GM18868 (cell line): ENCODE data around the gene PDE6B.
"Not testable (repeated sequence)": the region's sequence is repeated elsewhere in the genome, so short reads cannot be mapped to it uniquely, and the experiment has no call there.

Source experiments
- ATAC-seq: cut with Tn5 transposase; IDR thresholded peaks from one replicate; pipeline ENCODE4 v1.9.1; 2021; ENCODE audit warnings: mild to moderate bottlenecking, moderate library complexity; ENCODE audit not compliant: unreplicated experiment

The PDE6B gene

DNA sequence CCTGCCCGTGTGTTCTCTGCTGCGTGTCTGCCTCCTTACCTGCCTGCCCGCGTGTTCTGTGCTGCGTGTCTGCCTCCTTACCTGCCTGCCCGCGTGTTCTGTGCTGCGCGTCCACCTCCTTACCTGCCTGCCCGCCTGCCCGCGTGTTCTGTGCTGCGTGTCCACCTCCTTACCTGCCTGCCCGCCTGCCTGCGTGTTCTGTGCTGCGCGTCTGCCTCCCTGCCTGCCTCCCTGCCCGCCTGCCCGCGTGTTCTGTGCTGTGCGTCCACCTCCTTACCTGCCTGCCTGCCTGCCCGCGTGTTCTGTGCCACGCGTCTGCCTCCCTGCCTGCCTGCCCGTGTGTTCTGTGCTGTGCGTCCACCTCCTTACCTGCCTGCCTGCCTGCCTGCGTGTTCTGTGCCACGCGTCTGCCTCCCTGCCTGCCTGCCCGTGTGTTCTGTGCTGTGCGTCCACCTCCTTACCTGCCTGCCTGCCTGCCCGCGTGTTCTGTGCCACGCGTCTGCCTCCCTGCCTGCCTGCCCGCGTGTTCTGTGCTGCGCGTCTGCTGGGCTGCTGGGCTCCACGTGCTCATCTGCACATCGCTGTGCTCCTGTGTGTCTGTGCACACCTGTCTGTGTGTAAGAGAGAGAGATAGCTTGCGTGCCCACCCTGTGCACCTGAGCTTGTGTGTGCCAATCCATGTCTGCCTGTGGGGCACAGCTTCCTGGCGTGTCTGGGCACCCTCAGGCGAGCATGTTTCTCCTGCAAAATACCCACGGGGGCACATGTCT, 9.9 kb downstream of the PDE6B start:
- ATAC-seq, result not testable (repeated sequence)

DNA sequence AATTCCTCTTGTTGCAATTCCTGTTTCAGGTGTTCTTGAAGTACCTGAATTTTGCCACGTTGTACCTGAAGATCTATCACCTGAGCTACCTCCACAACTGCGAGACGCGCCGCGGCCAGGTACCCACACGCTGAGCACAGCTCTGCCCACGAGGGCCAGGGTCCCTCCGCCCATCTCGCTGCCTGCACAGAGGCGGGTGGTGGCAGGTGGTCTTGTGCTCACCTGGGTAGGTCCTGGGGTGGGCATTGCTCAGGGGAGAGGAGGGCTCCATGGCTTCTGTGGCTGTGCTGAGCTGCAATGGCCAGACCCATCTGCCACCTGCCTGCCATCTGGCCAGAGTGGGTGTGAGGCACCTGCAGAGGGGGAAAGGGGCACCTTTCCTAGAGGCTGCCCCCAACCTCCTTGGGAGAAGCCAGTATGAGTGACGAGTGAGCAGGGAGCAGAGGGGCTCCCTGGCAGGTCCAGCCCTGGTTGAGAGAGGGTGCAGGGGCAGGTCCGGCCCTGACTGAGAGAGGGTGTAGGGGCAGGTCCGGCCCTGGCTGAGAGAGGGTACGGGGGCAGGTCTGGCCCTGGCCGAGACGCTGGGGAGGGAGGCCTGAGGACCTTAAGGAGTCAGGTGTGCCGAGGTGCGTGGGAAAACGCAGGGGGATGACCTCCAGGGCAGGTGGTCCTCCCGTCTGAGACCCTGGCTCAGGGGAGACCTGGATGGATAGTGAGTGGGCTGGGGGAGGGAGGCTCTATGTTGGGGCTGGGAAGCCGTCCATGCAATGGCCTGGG, 10.7 kb downstream of the PDE6B start:
- no peak for ATAC-seq

DNA sequence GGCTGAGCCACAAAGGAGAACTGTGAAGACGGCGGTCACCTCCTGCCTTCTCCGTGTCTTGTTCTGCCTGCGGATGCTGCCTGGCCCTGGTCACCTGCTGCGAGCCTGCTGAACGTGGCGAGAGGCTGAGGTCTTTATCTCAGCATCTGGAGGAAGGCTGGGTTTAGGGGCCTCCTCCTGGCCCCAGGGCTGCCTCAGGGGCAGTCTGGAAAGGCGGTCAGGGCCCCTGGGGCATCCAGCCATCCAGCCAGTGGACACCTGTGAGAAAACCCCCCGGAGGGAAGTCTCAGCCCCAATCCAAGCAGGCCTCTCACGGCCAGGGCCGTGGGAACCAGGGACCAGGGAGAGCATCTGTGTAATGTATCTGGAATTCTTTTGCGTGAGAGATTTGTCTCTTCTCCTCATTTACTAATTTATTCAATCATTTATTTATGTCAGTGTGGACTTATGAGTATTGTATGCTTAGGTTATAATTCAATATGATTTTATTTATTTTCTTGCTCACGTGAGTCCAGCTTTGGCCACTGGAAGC, 11.3 kb downstream of the PDE6B start:
- ATAC-seq, result no peak

DNA sequence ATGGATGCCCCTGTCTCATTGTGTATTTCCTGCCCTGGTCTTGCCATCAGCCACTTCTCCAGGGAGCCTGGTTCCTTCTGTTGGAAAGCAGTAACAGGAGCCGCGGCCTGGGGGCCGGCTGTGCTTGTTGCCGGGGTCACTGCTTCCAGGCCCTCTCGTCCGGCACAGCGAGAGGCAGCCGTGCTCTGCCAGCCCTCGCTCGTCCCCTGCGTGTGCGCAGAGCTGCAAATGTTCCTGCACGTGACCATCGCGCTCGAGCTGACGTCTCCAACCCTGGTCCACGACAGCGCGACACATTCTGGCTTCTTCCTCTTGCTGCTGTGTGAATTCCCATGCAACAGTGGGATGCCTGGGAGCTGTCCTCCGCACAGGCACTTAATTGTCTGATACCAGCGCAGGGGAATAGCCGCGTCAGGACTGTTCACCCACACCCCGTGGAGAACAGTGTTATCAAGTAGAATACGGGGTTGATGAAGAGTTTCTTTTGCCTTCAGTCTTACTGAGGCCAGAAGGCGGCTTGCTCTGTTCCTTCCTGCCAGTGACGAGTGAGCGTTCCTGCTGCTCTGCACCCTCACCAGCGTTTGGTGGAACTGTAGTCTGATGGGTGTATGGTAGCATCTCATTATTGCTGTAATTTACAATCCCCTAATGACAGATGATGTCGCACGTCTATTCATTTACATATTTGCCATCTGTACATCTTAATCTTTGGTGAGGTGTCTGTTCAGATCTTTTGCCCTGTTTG, 12.3 kb downstream of the PDE6B start:
- ATAC-seq, result no peak

DNA sequence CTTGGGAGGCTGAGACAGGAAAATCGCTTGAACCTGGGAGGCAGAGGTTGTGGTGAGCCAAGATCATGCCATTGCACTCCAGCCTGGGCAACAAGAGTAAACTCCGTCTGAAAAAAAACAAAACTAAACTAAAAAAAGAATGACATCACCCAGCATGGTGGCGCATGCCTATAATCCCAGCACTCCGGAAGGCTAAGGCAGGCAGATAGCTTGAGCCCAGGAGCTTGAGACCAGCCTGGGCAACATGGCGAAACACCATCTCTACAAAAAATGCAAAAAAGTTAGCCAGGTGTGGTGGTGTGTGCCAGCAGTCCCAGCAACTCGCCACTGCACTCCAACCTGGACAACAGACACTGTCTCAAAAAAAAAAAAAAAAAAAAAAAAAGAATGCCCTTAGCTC, 17.0 kb downstream of the PDE6B start:
- not testable (repeated sequence) for ATAC-seq

DNA sequence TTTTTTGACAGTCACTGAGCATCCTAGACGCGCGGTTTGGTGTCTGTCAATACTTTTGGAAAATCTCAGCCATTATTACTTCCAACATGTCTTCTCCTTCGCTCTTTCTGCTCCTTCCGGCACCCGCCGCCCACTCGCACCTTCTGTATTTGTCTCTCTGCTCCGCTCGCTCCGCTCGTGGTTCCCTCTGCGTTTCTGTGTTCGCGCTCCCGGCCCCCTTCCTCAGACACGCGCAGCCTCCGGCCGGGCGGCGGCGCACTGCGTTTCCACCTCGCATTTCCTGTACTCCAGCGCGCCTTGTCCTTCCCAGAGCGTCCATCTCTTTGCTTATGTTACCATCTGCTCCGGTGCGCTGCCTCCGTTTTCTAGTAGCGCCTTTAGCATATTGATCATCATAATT, 21.1 kb downstream of the PDE6B start:
- no peak for ATAC-seq

DNA sequence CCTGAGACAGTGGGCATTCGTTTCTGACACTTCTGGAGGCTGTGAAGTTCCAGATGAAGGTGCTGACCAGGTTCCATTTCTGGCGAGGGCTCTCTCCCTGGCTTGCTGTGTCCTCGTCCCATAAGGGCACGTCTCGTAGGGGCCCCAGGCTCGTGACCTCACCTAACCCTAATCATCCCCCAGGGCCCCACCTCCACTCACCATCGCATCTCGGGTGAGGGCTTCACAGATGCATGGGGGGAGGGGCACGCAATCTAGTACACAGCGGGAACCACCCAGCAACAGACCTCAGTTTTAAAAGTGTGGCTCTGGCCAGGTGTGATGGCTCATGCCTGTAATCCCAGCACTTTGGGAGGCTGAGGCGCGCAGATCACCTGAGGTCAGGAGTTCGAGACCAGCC, 22.1 kb downstream of the PDE6B start:
- no peak for ATAC-seq

DNA sequence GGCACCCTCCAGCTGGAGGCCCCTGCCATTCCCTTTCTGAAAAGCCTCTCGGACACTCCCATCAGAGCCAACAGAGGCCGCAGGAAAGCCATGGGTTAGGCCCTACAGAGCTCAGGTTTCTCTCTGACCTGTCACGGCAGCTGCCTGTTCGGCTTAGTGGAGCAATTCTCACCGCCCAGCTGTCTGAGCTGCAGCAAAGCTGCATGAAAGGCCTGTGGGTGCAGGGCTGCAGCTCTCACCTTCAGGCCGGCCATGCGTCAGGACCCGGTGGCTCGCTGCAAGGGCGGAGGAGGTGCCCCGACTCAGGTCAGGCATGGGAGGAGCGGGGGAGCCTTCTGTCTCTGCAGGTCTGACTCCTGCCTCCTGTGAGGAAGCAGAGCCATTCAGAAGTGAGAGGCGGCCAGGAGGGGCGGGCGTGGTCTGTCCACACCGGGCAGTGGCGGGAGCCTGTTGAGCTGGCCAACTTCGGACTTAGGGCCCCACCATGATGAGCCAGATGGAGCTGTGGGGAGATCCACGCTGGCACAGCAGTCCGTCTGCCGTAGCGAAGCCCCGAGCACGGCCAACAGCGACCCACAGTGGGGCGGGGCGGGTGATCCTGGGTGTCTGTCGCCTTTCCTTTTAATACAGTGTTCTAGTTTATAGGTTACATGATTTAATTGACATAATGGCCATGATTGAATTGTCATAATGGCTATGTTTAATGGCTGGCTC, 23.4 kb downstream of the PDE6B start:
- no peak for ATAC-seq

DNA sequence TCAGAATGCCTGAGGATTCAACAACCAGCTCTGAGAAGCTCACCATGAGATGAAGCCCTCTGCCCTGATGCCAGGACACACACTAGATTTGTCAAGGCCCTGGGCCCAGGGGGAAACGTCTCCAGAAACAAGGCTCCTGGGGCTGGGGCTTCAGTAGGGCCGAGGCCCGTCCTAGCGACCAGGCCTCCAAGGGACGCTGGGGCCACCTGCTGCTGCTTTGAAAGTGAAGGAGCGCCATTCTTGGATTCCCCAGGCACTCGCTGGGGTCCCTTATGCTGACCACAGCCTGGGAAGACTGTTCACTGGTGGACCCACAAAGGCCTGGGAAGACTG, 23.9 kb downstream of the PDE6B start:
- no peak for ATAC-seq

DNA sequence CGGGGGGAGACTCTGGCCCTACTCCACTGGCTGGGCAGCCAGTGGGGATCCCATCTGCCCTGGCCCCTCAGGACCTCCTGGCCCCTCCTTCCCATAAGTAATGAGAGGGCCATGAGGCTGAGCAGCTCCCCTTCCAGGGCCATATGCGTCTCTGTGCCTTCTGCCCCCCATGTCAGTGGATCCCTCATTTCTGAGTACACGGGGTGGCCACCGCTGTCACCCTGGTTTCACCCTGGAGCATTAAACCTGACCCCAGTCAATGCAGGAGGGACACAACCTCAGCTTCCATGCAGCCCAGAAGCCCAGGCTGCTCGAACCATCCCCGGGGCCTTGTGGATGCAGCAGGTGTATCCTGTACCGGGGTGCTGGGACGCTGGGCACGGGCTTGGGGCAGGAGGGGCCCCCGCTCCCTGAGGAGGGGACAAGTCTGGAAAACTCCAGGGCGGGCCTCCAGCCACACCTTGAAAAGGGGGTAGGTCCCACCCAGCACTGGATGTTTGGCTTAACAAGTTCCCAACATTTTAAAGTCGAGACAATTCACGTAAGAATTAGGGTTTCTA, 24.5 kb downstream of the PDE6B start:
- no peak for ATAC-seq

DNA sequence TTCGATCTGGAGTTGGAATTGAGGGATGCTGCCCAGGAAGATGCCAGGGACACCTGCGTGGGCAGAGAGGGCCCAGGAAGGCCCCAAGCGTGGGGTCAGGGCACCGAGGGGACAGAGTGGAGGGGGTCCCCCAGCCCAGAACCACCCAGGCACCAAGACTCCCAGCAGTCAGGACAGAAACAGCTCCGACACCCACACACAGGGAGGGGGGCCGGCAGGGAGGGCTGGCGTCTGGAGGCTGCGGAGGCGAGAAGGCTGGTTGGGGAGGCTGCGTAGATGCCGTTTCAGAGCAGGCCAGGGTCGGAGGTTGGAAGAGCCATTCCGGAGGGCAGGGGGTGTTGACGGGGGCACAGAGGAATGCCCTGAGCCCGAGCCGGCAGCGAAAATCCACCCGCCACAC, 25.1 kb downstream of the PDE6B start:
- no peak for ATAC-seq

DNA sequence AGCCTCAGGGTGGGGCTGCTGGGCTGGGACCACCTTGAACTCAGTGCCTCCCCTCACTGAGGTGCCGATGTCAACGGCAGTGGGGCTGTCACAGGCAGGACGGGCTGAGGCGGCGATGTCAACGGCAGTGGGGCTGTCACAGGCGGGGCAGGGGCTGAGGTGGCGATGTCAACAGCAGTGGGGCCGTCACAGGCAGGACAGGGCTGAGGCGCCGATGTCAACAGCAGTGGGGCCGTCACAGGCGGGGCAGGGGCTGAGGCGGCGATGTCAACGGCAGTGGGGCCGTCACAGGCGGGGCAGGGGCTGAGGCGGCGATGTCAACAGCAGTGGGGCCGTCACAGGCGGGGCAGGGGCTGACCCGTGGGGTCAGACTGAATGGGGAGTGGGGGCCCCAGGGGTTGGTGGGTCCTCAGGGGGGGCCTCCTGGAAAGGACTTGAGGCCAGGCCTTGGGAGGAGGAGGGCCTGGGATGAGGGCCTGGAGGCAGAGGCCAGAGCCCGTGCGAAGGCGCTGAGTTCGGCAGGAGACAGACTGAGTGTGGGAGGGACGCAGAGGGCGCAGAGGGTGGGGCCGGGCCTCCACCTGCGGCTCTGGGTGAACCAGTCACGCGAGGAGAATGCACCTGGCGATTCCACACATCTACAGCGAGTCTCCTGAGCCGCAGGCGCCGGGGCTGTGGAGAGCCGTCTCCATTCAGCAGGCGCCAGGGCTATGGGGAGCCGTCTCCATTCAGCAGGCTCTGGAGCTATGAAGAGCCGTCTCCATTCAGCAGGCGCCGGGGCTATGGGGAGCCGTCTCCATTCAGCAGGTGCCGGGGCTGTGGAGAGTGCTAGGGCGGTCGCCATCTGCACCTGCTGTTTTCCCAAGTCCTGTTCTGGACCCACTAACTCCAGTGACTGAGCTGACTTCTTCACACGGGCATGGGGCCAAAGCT, 25.8 kb downstream of the PDE6B start:
- ATAC-seq, result no peak

DNA sequence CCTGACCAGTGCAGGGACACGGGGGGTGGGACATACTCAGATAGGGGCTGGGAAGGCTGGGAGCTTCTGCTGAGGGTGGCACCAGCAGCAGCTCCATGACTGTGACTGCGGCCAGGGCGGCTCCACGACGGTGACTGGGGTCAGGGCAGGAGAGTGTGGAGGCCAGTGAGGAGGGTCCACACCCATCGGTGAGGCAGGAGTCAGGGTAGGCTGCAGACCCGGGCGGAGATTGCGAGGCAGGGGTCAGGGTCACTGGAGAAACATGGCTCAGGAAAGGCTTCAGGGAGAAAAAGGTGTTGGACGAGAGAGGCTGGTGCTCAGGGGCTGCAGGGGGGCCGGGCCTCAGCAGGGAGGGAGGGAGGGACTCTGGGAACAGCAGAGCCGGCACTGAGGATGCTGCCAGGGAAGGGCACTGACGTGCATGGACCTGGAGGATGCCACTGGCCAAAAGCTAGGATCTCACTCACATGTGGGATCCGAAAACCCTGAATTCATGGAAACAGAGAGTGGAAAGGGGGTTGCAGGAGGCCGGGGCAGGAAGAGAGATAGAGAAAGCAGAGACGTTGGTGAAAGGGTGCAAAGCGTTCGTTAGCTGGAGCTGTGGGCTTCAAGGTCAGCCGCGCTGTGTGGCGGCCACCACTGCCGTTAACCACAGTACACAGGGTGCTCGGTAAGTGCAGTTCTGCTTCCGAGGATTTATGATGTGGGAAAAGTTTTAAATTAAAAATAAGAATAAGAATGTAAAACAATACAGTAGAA, 26.7 kb downstream of the PDE6B start:
- no peak for ATAC-seq

DNA sequence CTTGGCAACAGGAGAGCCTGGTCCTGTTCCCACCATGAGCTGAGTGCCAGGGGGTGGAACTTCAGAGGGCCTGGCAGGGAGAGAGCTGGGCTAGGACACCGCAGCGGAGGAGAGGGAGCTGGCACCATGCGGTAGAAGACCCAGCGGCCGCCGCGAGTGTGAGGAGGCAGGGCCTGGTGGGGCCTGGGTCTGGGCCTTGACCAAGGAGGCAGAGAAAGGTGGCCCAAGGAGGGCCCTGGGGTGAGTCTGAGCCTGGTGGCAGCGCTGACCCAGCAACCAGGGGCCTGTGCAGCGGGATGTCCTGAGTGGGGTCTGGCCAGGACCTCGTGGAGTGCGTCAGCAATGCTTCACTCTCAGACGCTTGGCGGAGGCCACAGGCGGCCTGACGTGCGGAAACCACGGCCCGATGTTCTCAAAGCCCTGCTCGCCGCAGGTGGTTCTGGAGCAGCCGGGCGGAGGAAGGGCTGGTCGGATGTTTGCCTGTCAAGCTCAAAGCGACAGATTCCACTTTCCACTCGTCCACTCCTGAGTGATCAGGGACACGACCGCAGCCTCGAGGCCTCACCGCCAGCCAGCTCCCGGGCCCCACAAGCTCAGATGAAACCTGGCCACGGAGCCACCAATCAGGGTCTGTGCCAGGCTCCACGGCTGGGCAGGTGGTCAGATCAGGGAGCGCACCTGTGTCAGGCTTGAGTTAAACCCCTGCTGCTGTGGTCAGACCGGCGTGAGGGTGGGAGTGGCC, 27.9 kb downstream of the PDE6B start:
- no peak for ATAC-seq

DNA sequence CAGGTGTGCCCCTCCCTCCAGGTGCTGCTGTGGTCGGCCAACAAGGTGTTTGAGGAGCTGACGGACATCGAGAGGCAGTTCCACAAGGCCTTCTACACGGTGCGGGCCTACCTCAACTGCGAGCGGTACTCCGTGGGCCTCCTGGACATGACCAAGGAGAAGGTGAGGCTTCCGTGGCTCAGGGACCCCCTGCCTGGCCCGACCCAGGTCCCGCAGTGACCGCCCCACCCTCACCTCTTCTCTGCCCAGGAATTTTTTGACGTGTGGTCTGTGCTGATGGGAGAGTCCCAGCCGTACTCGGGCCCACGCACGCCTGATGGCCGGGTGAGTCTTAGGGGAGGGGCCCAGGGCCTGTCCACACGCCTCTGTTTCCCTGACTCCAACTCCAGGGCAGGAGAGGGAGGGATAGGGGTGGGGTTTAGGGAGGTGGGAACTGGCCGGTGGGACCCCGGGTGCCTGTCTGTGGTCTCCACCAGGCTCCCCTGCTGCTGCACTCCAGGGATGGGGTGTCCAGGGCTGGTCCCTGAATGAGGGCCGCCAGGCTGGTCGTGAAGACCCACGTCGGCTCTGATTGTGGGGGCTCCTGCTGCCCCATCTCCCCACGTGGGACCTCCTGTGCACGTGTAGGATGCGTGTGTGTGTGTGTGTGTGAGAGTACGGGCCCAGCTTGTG, 28.6 kb downstream of the PDE6B start:
- no peak for ATAC-seq

DNA sequence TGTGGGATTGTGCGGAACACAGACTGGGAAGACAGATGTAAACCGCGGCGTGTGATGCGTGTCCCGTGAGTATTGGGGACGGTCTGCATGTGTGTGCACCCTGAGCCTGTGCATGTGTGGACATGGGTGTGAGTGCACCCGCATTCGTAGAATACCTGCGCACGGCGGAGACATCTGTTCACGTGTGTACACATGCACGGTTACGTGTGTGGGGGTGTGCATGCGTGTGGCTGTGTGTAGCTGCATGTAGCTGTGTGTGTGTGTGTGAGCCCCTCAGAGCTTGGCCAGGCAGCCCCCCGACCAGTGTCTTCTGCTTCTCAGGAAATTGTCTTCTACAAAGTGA, 29.1 kb downstream of the PDE6B start:
- ATAC-seq, result no peak

DNA sequence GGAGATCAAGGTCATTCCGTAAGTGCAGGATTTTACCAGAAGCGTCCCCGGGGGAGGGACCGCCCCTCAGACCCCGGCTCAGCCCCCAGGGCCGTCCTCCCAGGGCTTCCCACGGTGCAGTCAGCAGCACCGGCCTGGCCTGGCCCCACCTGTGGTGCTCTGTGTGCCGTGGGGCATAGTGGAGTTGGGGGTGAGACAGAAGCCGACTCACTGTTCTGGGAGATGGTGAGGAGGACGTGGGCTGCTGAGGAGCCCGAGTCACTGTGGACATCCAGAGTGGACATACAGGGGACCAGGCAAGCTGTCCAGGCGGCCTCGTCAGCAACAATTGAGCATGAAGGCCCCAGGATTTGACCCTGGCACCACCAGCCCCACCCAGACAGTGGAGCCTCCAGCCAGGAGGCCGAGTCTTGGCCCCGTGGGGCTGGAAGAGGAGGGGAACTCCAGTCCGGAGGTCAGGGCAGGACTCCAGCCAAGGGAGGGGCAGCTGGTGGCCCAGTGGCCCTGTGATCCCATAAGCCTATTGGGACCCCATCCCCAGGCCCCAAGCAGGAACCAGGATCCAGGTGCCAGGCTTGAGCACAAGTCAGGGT, 29.6 kb downstream of the PDE6B start:
- ATAC-seq, result no peak
